ENCODE data around the gene CD4.
A peak's percentile ranks its signal among the peaks of the same experiment; 100 is the strongest.

Gene CD4

DNA sequence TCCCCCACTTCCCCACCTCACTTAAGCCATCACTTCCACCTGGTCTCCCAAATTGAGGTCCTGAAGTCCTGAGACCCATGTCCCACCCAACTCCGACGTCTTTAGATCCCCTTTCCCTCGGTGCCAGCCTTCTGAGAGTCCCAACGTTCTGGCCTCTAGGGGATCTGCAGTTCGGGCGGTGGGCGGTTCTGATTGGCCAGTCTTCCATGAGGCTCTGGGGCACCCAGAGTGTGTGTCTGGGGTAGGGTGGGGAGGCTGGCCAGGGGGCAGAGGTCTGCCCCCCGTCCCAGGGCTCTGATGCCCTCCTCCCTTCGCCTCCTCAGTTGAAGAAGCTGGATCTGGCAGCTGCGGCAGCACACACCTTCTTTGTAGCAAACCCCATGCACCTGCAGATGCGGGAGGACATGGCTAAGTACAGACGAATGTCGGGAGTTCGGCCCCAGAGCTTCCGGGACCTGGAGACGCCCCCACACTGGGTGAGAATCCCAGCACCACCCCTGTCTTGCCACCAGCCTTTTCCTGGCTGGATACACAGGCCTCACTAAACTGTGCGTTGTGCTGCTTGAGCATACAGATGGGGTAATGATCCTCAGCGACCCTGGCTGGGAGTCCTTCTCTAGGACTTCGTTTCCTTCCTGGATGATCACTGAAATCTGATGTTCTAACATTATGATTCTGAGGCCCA is 40.4 kb downstream of the CD4 start:
- DNase-seq, result no peak

DNA sequence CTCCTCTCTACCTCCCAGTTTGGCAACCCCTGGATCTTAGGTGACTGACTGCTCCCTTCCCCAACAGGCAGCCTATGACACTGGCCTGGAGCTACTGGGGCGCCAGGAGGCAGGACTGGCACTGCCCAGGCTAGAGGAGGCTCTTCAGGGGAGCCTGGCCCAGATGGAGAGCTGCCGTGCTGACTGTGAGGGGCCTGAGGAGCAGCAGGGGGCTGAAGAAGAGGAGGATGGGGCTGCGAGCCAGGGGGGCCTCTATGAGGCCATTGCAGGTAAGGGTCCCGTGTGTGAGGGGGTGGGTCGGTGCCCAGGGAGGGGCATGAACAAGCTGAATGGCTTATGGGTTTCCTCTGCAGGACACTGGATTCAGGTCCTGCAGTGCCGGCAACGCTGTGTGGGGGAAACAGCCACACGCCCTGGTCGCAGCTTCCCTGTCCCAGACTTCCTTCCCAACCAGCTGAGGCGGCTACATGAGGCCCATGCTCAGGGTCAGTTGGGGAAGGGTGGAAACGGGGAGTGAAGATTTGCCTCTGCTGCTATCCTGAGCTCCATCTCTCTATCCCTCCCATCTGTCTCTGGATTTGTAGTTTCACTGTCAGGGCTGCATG is 41.1 kb downstream of the CD4 start:
- DNase-seq, result peak; percentile 5

DNA sequence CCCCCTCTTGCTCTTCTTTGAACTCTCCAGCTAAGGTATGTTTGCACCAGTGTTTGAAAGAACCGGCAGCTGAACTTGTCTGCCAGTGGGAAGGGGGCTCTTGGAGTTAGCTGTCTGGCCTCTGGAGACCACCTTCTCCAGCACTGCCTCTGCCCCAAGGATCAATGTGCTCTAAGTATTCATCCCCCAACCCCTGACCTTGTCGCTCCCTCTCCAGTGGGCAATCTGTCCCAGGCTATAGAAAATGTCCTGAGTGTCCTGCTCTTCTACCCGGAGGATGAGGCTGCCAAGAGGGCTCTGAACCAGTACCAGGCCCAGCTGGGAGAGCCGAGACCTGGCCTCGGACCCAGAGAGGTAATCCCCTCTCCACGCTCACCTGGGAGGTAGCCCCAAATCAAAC is 41.7 kb downstream of the CD4 start:
- DNase-seq, result no peak

DNA sequence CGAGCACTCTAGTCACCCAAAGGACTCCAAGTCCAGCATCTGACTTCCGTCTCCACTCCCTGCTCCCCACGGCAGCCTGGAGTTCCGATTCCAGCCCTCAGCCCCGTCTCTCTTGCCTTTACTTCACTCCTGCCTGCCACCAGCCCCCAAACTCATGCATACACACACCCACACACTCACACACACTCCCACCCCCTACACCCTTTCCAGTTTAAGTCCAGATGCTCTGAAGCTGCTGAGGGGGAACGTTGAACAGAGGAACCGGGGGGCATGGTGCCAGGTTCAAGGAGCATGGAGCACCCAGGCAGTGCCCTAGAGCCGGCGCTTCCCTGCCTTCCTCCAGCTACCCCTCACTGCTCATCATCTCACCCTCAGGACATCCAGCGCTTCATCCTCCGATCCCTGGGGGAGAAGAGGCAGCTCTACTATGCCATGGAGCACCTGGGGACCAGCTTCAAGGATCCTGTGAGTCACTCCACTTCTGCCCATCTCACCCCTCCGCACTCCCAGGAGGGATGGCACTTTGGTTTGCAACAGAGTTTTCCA is 42.2 kb downstream of the CD4 start:
- DNase-seq, result no peak

- no peak for DNase-seq
Observed at GRCh38 chr12:6832125-6832524, 42.8 kb downstream of the CD4 start.

DNA sequence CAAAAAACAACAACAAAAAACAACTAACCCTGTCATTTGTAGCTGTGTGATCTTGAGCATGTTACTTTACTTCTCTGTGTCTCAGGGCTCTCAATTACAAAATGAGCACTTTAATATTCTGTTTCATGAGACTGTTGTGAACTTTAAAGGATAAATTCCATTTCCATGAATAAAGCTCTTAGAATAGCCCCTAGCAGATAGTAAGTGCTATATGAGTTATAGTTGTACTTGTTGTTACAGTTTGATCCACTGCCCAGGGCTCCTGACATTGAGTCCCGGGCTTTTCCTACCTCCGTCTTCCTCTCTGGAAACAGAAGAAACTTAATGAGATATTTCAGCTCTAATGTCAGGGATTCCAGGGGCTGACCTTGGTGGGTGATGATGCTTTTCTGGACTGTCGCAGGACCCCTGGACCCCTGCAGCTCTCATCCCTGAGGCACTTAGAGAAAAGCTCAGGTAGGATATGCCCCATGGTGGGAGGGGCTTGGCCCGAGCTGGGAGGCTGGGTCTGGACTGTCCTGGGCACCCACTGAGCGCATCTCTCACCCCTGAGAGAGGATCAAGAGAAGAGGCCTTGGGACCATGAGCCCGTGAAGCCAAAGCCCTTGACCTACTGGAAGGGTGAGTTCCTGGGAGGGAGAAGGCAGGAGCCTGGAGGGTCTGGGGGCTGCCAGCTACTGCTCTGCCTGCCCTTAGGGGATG is 44.0 kb downstream of the CD4 start:
- no peak for DNase-seq

GRCh38 chr12:6834254-6834653 is 44.9 kb downstream of the CD4 start:
- DNase-seq, result no peak

DNA sequence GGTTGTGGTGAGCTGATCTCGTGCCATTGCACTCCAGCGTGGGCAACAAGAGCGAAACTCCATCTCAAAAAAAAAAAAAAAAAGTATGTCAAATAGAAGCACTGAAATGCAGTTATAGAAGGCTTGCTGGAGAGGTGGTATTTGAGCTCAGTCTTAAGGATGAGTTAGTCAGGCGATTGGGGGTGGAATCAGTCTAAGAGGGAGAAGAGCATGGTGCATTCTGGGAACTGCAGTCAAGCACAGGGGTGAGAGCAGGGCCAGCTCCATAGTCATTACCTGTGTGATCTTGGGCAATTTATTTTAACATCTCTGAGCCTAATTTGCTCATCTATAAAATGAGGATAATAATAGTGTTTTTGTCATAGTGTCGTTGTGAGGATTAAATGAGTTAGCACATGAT is 45.5 kb downstream of the CD4 start:
- no peak for DNase-seq

- DNase-seq, result no peak
Observed at GRCh38 chr12:6836851-6837250, 47.5 kb downstream of the CD4 start.

DNA sequence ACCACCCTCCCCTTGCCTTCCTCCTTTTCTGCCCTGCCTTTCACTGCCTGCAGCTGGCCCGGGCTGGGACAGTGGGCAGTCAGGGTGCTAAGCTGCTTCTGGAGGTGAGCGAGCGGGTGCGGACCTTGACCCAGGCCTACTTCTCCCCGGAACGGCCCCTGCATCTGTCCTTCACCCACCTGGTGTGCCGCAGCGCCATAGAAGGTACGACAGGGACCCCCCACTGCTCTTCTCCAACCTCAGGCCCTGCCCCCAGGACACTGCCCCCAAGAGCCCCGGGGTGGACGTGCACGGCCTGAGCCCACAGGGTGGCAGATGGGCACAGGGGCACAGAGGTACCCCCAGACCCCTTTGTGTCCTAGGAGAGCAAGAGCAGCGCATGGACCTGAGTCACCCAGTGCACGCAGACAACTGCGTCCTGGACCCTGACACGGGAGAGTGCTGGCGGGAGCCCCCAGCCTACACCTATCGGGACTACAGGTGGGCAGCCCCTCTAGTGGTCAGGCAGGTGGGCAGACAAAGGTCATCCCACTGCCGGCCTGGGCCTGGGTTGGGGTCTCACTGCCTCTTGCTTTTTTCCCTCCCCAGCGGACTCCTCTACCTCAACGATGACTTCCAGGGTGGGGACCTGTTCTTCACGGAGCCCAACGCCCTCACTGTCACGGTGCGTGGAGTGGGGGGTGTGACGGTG is 48.2 kb downstream of the CD4 start:
- no peak for DNase-seq

DNA sequence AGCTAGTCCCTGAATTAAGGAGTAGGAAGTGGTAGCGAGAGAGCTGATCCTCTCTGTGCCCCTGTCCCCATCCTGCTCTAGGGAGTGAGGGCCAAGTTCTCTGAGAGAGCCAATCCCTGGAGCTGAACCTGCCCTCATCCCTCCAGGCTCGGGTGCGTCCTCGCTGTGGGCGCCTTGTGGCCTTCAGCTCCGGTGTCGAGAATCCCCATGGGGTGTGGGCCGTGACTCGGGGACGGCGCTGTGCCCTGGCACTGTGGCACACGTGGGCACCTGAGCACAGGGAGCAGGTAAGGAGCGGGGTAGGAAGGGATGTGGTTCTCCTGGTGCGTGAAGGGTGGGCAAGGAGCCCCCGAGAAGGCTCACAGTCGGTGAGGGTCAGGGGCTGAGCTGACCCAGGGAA is 49.5 kb downstream of the CD4 start:
- no peak for DNase-seq

- no peak for DNase-seq
Observed at GRCh38 chr12:6839482-6840201, 50.3 kb downstream of the CD4 start.

DNA sequence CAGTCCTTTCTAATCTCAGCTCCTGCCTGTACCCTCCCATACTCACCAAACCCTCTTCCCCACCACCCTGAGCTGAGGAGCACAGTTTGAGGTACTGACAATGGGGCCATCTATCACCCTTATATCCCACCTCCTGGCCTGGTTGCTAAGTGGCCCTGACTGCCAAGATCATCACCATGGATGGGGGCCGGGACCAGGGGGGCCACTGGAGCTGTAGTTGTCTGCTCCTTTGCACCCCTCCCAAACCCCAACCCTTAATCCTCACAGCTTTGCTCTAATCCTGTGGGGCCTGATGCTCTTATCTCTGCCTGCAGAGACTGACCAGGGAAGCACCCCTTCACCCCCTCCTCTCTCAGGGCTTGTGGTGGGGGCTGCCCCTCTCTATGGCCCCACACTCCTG is 51.0 kb downstream of the CD4 start:
- no peak for DNase-seq

DNA sequence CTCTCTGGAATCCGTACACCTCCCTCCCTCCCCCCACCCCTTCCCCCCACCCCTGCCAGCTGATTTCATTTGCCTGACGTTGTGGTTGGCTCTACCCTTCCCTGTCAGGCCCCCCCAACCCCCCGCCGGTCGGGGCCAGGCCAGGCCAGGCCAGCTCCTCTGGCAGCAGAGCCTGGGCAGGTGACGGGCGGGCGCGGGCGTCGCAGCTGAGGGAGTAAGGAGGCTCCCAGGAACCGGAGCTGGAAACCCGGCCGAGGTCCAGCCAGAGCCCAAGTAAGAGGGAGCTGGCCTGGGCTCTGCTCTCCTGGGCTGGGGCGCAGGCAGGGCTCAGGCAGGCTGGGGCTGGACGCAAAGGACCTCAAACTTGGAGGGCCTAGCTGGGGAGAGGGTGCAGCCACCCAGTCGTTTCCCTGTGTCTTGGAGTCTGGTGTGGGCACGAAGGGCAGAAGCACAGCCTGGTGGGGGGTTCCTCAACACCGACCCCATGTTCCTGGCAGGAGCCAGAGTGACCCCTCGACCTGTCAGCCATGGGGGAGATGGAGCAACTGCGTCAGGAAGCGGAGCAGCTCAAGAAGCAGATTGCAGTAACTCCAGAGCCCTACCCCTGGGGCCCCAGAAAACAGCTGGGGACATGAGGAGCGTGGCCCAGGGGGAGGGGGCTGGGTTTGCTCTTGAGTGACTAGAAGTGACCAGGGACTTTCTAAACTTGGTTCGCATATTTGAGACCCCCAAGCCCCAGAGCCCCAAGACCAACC is 51.6 kb downstream of the CD4 start, which contains the start of gene GNB3:
GNB3 (plus strand) TSS at position 165 of the 755 bp plus-strand sequence; CDS start at position 528, 363 bp downstream.
- DNase-seq, result no peak

GRCh38 chr12:6842075-6842474 is 52.7 kb downstream of the CD4 start:
- no peak for DNase-seq

GRCh38 chr12:6843118-6843902 is 54.0 kb downstream of the CD4 start:
- DNase-seq, result no peak

DNA sequence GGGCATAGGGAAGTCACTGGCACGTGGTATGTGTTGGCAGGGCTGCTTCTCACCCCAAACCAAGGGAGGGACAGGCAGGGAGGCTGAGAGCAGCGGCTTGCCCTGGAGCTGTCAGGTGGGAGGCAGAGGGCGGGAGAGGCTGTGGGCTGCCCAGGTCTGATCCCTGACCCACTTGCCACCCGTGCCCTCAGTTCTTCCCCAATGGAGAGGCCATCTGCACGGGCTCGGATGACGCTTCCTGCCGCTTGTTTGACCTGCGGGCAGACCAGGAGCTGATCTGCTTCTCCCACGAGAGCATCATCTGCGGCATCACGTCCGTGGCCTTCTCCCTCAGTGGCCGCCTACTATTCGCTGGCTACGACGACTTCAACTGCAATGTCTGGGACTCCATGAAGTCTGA is 56.1 kb downstream of the CD4 start:
- no peak for DNase-seq

DNA sequence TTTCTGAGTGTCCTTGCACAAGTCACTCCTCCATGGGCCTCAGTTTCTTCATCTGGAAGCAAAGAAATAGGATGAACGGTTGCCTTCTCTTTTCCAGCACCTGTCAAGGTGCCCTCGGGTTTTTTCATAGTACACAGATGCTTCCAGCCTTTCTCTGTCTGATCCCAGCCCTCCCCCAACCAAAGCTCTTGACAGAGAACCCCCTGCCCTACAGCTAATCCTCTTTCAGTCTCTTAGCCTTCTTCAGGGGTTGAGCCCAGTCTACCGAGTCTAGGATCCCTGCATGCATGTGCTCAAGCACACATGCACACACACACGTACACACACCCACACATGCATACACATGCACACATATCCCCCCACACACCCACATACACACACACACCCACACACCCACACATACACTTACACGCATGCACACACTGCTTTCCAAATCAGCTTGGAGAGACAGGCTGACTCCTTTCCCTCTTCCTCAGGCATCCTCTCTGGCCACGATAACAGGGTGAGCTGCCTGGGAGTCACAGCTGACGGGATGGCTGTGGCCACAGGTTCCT is 57.1 kb downstream of the CD4 start:
- DNase-seq, result no peak

DNA sequence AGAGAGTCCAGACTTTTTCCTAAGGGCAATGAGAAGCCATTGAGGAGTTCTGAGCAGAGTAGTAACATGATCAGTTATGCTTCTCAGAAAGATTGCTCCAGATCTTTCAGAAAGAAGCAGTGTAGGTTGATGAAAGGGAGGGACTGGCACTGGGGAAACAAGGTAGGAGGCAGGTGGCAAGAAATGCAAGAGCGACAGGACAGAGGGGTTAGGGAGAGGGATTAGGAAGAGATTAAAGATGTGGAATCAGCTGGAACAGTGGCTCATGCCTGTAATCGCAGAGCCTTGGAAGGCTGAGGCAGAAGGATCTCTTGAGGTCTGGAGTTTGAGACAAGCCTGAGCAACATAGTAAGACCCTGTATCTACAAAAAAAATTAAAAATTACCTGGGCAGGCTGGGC is 58.3 kb downstream of the CD4 start:
- DNase-seq, result no peak

DNA sequence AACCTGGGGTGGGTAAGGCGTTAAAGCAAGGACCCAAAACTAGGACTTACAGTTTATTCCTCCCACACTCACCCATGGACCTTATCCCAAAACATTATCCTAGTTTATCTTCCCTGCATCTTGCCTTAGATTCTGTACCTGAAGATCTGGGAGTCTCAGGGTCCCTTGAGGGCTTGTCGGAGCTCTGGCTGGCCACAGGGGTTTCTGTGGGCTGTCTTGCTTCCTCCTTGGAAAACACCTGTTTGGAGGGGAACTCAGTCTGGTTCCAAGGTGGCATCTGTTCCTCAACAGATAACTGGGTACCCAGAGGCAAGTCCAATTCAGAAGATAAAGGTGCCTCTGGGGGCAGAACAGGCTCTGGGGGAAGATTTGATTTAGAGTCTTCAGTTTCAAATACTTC is 60.1 kb downstream of the CD4 start:
- DNase-seq, result no peak
